Measurements from ENCODE around the gene LAMC2. TPM values are rescaled to one million over a fixed set of nuclear protein-coding genes. Genes with fewer than 3 reads are reported as not detected.

LAMC2 gene
- total RNA-seq, 1 donor from 2014 or later, result 3.8 TPM

DNA sequence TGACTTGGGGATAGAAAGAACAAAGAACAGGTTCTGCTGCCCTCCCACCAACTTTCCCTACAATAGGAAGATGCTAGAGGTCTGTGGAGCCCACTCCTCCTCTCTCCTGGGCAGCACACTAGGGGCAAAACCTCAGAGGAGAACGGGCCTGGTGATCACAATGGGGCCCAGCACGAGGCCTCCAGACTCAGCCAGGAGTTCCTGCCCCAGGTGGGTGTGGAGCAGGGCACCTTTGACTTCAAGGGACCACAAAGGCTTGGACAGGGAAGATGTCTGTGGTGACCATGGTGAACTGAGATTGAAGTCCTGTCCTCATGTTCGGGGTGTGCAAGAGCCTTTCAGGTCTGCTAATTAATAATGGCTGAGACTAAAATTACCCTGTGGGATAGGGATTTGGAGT is 88.8 kb downstream of the LAMC2 start:
- intact Hi-C loops (cut with DNase I), result loop anchor here (5.0 kb wide), 1 partner anchor 347 kb away; no protein-coding TSS in a partner anchor
- no peak for DNase-seq (ENCODE audit: missing footprints)

DNA sequence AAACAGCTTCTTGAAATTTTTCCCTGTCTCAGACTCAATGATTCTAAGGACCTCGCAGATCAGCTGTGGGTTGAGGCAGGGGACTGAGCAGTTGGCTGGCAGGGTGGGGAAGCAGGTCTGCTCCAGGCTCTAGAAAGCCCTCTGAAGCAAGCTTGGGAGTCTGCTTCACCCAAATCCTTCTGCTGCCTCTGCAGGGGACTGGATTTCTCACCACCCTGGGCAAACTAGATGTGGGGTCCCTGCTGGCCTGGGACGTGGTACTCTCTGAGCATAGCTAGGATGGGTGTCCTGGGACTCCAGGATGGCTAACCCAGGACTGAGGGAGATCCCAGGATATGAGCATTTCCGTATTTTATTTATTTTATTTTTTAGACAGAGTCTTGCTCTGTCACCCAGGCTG is 89.3 kb downstream of the LAMC2 start:
- intact Hi-C loops (cut with DNase I), result loop anchor here (5.0 kb wide), 1 partner anchor 347 kb away; no protein-coding TSS in a partner anchor
- DNase-seq (ENCODE audit: missing footprints), result no peak
- ATAC-seq, result no peak

More for the DNA sequence above, 88.8 kb downstream of the LAMC2 start:
- ATAC-seq, result no peak

DNA sequence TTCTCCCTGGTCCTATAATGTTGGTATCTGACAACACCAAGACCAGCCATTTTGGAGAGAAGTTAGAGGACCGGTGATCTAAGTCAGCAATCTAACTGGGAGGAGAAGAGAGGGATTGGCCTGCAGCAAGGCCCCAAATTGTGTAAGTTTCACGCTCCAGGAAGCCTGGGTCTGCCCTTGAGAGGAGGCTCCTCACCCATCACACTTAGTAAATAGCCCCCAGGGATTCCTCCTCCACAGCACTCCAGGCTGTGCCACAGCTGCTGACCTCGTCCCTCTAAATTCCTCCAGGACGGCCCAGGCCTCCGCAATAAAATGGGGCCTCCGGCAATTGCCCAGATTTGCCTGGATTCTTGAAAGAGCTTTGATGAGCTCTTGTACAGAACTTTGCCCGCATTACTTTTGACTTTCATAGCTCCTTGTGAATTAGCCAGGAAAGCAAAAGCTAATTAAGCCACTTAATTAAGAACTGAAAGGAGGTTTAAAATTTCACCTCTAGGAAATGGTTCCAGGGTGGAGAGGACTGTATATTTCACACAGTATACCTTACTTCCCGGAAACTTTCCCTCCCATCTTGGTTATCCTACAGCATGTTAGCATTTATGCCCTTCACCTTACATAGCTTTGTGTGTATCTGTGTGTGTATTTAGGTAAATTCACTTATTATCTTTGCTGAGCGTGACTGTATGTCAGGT is 90.5 kb downstream of the LAMC2 start:
- DNase-seq (ENCODE audit: missing footprints) (no peak), ATAC-seq (no peak)
- intact Hi-C loops (cut with DNase I), result loop anchor here (5.0 kb wide), 1 partner anchor 346 kb away; no protein-coding TSS in a partner anchor

DNA sequence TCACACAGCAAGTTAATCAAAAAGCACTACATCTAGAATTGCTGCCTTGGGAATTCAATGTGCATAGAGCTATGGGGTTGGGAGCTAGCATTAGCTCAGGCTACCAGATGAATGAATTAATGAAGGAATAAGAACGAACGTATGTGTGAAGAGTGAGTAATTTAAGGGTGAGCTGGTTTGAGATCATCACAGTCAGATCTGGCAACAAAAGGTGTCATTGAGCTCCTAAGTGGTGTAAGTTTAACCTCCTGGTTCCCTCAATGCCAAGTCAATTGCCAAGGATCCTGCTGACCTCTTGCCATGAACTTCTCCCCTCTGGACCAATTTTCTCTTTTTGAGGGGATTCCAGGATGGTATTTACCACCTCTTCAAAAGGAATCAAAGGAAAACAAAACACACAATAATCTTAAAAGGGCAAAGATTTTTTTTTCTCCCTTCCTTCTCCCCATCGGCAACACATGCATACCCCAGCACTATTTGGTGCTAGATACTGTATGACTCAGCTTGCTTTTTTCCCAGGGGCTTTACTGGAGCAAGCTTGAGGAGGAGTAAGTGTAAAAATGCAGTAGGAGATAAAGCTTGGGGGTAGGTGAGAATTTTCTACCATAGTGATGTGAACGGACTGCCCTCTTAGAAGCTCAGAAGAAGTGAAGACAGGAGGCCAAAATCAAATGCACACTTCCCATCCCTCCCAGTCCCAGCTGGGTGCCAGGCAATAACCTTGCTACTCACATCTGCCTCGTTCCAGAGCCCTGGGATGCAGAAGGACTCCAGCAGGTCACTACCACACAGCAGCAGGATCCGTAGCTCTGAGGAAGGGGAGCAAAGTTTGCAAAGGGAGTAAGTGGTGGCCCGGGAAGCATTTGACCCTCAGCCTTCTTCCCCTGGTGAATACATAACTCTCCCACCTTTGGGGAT is 92.0 kb downstream of the LAMC2 start:
- DNase-seq (ENCODE audit: missing footprints), result no peak
- no peak for ATAC-seq
- intact Hi-C loops (cut with DNase I), result loop anchor here (2.0 to 5.0 kb wide), 2 partner anchors 315 to 344 kb away; no protein-coding TSS in a partner anchor

DNA sequence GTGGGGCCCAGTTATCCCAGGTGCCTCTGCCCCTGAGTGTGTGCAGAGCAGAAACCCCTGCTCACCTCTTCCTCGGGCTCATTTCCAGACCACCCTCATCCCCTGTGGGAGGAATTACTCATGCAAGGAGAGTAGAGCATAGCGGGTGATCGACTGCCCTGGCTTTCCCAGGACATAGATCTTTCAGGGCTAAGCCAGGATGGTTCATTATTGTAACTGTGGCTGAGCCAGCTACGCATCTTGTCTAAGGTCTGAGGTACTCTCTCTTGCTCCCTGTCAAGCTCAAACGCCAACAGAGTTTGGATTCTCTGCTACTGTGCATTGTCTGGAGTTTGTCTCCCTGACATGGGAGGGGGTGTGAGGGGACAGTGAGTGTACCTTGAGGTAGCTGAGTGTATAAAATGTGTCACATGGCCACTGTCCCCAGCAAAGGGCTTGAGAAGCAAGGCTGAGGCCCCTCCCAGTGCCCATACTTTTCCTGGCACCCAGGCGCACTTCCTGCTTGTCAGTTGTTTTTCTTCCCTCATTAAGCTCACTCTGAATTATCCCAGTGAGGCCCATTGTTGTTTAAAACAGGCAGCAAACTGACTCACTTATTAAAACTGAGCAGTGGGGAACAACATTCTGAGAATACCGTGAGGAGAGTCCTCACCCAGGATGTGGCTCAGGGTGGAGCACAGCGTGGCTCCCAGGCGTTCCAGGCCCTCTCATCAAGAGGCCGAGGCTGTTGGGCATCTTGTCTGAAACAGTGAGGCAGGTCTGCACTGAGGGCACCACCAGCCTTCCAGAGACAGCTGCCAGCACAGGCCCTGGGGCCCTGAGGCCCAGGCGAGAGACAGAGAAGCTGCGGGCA is 92.9 kb downstream of the LAMC2 start:
- DNase-seq (ENCODE audit: missing footprints) (no peak), ATAC-seq (no peak)
- intact Hi-C loops (cut with DNase I), result loop anchor here (2.0 to 5.0 kb wide), 2 partner anchors 316 to 343 kb away; no protein-coding TSS in a partner anchor

DNA sequence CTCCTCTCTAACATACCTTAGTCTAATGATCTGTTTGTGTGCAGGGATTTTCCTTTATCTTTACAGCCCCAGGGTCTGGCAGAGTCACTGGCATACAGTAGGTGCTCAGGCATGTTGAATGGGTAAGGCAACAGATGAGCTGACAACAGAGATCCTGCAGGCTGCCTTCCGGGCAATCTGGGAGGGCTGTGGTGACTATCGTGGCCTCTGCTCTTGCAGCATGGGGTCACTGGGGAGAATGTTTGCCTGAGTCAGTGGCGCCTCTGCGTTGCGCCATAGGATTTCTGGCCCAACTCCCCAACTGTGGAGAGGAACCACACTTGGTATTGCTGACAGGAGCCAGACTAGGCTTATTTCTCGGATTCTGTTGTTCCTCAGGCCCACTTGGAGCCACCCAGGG is 93.8 kb downstream of the LAMC2 start:
- intact Hi-C loops (cut with DNase I), result loop anchor here (2.0 to 10.0 kb wide), 4 partner anchors 127 to 342 kb away; no protein-coding TSS in a partner anchor
- ATAC-seq, result no peak
- peak; percentile 83 for DNase-seq (ENCODE audit: missing footprints)

DNA sequence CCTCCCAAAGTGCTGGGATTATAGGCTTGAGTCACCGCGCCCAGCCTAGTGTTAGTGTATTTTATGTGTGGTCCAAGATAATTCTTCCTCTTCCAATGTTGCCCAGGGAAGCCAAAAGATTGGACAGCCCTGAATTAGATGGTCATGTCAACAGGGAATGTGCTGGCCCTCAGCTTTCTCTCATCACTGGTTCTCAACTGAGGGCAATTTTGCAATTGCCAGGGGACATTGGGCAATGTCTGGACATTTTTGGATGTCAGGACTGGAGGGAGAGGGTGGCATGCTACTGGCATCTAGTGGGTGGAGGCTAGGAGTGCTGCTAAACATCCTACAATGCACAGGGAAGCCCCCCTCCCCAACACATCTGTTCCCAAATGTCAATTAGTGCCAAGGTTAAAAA is 95.0 kb downstream of the LAMC2 start:
- DNase-seq (ENCODE audit: missing footprints), result no peak
- intact Hi-C loops (cut with DNase I), result loop anchor here (1.0 to 10.0 kb wide), 3 partner anchors 37 to 264 kb away; no protein-coding TSS in a partner anchor

DNA sequence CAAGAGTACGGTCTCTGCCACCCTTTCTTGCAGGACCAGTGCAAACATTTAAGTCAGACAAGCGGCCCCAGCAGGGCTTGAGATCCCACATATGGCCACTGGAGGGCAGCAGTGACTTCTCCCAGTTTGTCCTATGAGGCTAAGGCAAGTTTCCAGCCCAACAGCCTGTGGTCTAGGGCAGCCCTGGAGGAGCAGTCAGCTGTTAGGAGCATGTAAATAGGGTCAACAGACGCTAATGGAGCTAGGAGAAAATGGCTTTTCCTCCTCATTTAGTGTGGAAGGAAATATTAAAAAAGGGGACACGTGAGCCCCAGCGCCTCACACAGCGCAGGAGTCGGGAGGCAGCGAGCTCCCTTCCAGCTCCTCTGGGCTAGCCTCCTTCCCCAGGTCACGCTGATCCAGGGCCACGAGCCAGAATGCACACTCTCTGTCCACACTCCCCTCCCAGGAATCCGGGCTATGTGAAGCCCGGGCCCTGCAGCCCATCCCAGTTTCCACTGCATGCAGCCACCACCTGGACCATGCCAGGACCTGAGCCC is 95.6 kb downstream of the LAMC2 start:
- intact Hi-C loops (cut with DNase I), result loop anchor here (1.0 to 10.0 kb wide), 4 partner anchors 37 to 263 kb away; no protein-coding TSS in a partner anchor
- DNase-seq (ENCODE audit: missing footprints) (peak; percentile 93), ATAC-seq (peak; percentile 89)

More for the DNA sequence above, 95.0 kb downstream of the LAMC2 start:
- ATAC-seq, result peak; percentile 38

DNA sequence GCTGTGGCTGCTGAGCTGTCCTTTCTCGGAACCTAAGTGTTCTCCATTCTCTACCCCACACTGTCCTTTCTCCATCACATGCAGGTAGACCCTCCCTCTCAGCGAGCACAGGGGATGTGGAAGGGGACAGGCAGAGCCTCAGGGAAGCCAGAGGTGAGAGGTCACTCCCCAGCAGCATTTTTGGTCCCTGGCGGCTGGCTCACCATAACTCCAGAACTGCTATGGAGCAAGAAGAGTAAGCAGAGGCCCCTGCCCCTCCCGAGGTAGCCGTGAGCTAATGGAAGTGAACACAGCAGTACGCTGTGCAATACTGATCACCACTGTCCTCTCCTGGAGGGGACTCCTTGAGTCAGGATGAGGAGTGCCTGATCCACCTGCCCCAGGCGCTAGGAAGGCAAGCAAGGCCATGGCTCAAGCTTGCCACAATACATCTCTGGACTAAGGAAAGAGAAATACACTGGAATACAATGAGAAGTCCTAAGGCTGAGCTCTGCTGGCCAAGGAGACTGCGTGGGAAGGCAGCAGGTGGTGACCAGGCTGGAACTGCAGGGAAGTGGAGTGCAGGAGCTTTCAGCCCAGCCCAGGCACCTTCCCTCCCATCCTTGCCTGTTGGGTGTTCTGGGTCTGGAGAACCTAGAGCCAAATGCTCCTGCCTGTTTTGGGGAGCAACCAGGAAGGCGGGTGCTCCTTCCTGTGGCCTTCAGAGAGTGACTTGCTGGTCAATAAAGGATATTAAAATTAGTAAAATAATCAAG is 96.2 kb downstream of the LAMC2 start:
- no peak for ATAC-seq
- intact Hi-C loops (cut with DNase I), result loop anchor here (2.0 to 10.0 kb wide), 3 partner anchors 125 to 263 kb away; no protein-coding TSS in a partner anchor
- DNase-seq (ENCODE audit: missing footprints), result peak; percentile 74

DNA sequence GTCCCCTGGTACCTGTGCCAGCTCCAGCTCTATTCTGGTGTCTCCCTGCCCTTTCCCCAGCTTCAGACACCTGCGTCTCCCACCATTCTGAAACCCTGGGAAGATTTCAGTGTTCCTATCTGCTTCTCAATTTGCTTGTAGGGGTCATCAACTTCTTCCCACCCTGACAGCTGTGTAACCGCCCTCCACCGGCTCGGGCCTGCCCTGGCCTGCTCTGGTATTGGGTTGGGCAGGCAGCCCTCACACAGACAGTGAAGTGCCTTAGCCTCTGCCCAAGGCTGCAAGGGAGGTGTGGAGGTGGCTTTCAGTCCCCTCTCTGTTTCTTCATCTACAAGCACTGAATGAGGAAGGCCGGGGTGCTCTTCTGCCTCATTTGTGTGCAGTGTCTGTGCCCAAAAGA is 97.2 kb downstream of the LAMC2 start:
- ATAC-seq, result no peak
- intact Hi-C loops (cut with DNase I), result loop anchor here (2.0 to 10.0 kb wide), 3 partner anchors 124 to 262 kb away; no protein-coding TSS in a partner anchor
- no peak for DNase-seq (ENCODE audit: missing footprints)

DNA sequence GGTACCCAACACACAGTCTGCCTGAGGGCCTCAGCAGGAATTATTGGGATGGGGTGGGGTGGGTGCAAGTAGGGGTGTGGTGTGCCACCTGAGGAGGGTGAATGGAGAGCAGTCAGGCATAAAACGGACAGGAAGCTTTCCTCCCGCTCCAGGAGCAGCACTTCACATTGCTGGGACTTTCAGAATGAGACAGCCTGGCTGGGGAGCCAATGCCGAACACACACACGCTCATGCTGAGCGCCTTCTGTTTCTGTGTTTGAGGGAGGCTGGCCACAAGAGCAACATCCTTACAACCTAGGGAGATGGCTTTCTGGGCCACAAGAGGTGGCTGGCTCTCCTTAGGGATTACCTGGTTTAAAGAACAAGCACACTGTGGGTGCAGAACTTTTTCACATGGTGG is 98.0 kb downstream of the LAMC2 start:
- DNase-seq (ENCODE audit: missing footprints) (no peak), ATAC-seq (no peak)
- intact Hi-C loops (cut with DNase I), result loop anchor here (5.0 to 10.0 kb wide), 2 partner anchors 123 to 261 kb away; no protein-coding TSS in a partner anchor

DNA sequence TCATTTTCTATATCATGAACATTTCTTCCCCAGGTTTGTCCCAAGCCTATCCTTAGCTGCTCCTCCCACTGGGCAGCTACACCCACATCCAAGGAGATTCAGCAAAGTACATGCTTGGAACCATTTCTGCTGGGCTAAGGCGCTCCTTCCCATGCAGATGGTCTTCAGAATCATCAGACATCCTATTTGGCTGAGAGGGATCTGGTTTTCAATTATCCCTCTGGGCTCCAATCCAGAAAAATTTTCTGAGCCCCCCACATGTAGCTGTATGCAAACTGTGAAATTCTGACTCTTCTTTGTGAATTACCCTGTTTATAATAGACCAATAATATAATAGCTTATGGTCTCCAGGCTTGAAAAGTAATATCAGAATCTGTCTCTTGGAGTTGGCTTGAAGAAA is 99.2 kb downstream of the LAMC2 start:
- intact Hi-C loops (cut with DNase I), result loop anchor here (10.0 kb wide), 1 partner anchor 260 kb away; no protein-coding TSS in a partner anchor
- no peak for ATAC-seq
- no peak for DNase-seq (ENCODE audit: missing footprints)

DNA sequence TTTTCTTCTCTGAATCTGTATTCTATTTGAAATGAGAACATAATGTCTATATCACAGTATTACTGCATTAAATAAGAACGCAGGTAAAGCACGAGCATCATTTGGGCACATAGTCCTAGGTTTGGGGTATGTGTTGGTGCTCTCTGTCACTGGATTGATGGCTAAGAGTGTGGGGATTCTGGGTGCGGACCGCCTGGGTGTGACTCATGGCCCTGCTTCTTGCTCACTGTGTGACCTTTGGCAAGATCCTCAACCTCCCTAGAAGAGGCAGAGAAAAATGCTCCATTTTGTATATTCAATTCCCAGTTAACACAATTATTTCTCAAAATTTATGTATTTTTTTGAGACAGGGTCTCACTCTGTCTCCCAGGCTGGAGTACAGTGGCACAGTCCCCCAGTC is 99.7 kb downstream of the LAMC2 start:
- ATAC-seq (no peak), DNase-seq (ENCODE audit: missing footprints) (no peak)
- intact Hi-C loops (cut with DNase I), result loop anchor here (10.0 kb wide), 1 partner anchor 259 kb away; no protein-coding TSS in a partner anchor

DNA sequence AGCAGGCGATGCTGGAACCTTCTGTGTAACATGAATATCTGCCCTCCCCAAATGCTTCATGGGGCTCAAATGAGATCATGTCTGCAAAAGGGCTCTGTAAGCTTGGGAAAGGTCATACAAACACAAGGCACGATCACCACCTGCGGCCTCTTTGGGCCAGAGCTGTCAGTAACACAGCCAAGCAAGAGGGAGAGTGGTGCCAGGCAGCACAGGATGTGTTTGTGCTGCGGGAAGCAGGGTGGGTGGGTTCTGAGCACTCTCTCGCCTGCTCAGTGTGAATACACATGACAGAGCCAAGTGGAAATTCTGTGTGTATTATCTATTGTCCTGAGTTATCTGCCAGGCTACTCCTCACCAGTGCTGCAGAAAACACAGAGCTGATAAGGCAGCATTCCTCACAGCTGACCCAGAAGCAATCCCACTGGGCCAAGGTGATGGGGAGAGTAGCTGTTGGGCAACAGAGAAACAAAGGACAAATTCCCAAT is 101.2 kb downstream of the LAMC2 start:
- peak; percentile 90 for ATAC-seq
- peak; percentile 84 for DNase-seq (ENCODE audit: missing footprints)
- intact Hi-C loops (cut with DNase I), result loop anchor here (10.0 kb wide), 1 partner anchor 258 kb away; no protein-coding TSS in a partner anchor

DNA sequence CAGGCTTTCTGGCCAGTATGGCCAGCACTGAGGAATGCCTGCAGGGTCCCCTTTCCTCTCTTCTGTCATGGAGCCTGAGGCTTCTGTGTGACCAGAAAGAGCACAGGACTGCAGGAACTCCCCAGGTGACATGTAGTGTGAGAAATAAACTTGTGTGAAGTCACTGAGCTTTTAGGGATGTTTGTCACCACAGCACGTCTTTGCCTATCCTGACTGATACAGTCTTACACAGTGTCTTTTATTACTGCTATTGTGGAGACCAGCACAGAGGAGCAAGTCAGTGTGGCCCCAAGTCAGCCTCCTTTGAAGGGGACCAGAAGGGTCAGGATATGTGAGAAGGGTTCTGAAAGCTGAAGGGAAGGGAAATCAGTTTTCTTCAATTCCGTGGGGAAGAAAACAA is 102.5 kb downstream of the LAMC2 start:
- DNase-seq (ENCODE audit: missing footprints), result no peak
- no peak for ATAC-seq
- intact Hi-C loops (cut with DNase I), result loop anchor here (10.0 kb wide), 1 partner anchor 256 kb away; no protein-coding TSS in a partner anchor

DNA sequence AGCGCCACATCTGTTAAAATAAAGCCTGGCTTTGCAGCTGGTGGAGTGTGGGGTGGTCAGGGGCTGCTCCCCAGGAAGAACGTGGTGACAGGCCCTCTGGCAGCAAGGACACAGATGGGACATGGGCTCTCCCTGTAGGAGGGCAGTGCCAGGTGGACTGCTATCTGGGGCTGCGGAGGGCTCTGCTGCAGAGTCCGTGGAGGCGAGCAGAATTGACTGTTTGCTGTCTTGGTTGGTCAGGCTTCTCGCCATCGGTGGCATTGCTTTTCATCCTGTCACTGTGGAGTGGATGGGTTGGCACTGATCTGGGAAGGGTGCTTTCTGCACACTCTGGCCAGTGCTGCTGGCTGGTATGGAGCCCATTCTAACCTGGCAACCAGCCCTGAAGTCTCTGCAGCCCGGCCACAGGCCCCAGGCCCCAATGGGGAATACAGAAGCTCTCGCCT is 103.0 kb downstream of the LAMC2 start:
- DNase-seq (ENCODE audit: missing footprints) (no peak), ATAC-seq (peak; percentile 56)
- intact Hi-C loops (cut with DNase I), result loop anchor here (10.0 kb wide), 1 partner anchor 256 kb away; no protein-coding TSS in a partner anchor

DNA sequence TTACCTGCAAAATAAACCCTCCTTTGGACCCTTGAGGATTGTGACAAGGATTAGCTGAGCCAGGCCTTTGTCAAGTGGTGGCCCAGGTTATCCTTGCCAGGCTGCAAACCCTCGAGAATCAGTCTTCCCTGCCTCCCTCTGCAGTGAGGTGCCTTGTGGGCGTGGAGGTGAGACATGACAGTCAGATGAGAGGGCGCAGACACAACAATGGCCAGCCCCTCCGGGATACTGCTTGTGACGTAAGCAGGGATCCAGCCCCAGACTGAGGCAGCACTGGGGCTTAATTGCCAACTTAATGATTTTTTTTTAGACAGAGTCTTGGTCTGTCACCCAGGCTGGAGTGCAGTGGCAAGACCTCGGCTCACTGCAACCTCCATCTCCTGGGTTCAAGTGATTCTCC is 104.6 kb downstream of the LAMC2 start:
- no peak for ATAC-seq
- intact Hi-C loops (cut with DNase I), result no loop called here
- DNase-seq (ENCODE audit: missing footprints), result no peak

Data from Right ventricle myocardium inferior (tissue), 1 donor.